Left renal cortex interstitium (tissue), 4 donors: ENCODE measurements around the gene GPR87. TPM values are rescaled to one million over a fixed set of nuclear protein-coding genes. Genes with fewer than 3 reads are reported as not detected.
A peak's percentile ranks its signal among the peaks of the same experiment; 100 is the strongest.

Source experiments
- DNase-seq, 4 donors: peaks; one replicate each; pipeline ENCODE4 v3.0.0-alpha.2; 2013; ENCODE audit warnings: low read depth in 4 of 4, low spot score in 2 of 4, missing footprints in 1 of 4
- polyA plus RNA-seq, 4 donors: library from polyadenylated mRNA; unstranded; fragments of 120-200 nt; gene quantifications; one replicate each; pipeline ENCODE4 v1.2.1, GENCODE V29; 2013; ENCODE audit not compliant: insufficient read length in 4 of 4

Gene GPR87
- polyA plus RNA-seq, 4 donors: 0.08 to 0.23 (median 0.14) TPM; not detected in 1

DNA sequence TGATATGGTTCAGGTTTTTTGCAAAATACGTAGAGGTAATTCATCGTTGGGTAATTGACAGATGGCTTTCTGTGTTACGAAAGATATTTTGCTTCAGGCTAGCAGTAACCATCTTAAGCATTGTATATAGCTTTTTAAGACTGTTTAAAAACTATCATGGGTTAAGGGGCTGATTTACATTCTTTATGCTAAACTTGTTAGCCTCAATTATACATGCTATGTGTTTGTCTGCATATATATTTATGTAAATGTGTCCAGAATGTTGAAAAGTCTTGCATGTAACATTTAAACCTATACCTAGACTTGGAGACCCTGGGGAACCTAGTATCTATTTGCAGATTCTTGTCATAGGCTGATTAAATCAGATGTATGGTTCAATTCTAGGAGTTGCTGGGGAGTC is 27.2 kb downstream of the GPR87 start:
- no peak for DNase-seq

DNA sequence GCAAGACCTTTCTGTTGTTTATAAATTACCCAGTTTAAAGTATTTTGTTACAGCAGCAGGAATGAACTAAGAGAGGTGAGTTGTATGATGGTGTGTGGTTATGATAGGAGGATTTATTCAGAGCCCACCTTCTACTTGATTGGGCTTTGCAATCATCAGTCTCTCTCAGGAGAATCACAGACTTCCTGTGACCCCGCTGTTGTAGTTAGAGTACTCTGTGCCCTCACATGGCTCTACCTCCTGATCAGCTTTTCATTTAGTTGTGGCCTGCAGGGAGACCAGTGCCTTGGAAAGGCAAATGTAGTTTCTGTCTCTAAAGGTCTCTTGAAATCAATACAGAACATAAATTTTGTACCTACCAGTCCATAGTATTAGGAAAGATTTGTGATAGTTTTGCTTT is 30.7 kb downstream of the GPR87 start:
- no peak for DNase-seq

DNA sequence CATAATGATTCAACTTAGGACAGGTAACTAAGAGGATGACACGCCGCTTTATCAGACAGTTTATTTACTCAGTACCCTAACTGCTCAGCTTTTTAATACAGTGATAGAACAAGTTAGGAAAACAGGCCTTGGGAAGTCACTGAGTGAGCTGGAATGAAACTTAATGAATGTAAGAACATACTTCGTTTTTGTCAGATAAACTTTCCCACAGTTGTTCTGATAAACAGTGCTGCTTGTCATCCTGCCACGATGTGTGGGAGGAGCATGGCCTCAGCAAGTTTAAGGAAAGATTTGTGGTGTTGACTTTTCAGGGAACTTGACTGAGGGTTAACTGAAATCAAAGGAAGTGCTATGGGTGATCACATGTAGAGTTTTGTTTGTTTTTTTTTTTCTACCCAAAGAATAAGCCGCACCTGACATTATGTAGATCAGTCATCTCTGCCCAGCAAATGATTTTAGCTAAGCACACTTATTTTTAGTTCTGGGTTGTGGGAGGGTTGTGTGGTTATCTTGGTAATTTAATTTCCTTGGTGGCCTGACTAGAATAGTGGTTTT is 32.6 kb downstream of the GPR87 start:
- DNase-seq: peak in 3 of 4 donors; percentile 13 to 24 (median 13)

DNA sequence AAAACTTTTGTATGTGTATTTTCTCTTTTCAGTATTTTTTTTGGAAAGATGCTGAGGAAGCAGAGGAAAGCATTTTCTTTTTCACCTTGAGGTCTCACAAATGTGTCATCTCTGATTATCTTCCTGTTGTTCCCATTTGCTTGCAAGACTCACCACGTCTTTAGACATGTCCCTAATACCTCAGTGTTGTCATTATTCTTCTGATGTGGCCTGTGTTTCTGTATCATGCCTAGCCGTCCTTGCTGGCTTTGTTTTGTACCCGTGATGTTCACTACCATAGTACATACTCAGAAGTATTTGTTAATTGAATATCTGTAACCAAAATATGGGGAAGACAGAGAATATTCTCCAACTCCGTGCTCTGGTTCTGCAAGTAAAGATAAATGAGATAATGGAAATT is 33.2 kb downstream of the GPR87 start:
- no peak for DNase-seq

DNA sequence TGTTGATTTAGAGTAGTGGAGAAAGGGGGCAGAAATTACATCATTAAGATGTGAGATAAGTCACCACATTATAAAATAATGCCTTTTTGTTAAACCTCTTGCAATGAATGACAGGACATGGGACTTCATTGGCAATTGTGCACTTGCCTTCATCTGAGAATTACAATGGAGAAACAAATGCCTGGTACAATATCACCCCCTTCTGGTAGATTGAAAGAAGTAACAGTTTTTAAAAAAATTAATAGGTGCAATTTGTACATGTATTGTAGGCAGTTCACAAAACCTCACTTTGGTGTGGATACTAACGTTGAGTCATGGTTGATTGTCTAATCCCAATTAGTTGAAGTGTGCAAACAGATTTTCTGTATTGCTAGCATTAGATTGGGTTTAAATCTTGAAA is 33.7 kb downstream of the GPR87 start:
- DNase-seq: peak; percentile 21 to 55 (median 28)

DNA sequence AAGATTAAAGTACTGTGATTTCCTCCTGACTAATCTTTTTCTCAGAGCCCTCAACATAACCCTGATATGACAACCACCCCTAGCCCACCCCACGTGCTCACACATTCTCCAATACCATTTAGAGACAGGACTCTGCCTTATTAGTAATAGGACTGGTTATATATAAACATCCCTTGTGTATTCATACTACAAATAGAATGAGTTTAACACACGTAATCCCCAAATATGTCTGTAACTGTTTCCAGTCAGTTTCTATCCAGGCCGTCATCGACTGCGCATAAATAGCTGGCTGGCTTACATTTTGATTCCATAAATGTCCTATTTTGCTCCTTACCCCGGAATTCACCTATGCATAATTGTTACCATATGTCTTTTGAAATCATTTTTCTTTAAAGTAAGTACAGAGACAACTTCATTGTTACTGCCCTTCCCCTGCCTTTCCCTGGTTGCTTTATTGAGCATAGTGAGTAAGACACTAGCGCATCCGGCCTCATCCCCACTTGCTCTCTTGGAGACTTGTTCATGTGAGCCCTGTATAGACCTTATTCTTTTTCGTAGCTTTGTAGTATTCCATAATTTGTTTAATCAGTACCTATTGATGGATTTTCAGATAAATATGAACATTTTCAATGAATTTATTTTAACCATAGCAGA is 34.8 kb downstream of the GPR87 start:
- no peak for DNase-seq

DNA sequence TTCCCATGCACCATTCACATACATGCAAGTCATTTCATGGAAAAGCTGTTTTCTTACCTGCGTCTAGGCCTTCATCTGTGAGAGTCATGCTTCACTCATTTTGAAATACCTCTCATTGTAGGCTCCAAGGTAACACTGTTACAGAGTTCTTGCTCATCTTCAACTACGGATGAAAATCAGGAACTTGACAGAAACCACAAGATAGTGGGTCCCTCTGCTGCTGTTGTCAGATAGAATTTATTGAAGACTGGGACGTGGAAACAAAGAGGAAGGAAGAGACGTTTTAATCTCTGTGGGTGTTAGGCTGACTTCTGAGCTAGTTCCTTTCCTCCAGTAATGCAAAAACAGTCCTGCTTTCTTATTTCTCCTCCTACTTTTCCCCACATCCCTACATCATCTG is 38.4 kb downstream of the GPR87 start, which contains the start of gene P2RY14:
Gene P2RY14 (minus strand): TSS at position 313 of the 400 bp plus-strand sequence. CDS start 64,226 bp downstream, outside the sequence.
- no peak for DNase-seq

DNA sequence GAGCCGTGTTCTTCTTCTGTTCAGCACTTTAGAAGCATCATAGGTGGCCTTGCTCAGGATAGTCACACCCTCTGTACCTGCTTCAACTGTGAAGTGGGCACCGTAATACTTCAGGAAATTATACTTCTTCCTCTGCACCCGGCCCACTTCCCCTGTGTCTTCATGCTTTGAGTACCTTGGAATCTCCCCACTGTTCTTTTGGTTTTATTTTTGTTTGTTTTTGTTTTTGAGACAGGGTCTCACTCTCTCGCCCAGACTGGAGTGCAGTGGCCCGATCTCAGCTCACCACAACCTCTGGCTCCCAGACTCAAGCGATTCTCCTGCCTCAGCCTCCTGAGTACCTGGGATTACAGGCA is 40.0 kb downstream of the GPR87 start:
- no peak for DNase-seq

DNA sequence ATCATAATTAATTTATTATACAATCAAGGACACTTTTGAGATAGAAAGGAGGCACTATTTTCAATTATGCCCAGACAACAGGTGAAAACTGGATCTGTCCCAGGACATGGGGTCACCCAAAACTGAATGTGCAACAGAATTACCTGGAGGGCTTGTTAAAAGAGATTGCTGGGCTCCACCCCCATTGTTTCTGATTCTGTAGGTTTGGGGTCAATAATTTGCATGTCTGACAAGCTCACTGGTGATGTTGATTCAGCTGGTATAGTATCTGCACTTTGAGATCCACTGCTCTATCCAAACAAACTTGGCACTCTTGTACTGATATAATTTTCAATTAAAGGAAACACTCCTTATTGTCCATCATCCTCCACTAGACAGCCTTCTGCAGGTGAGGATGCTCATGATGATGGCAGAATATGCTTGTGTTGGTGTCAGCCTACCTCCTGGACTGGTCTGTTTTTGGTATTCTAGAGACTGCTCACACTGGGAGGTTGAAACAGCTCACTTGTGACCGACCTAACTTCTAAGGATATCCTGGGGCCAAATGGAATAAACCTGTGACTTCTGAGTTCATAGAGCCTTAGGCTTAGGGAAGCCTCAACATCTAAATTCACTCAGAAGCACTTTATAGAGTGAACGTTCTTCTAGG is 40.5 kb downstream of the GPR87 start:
- DNase-seq: no peak

DNA sequence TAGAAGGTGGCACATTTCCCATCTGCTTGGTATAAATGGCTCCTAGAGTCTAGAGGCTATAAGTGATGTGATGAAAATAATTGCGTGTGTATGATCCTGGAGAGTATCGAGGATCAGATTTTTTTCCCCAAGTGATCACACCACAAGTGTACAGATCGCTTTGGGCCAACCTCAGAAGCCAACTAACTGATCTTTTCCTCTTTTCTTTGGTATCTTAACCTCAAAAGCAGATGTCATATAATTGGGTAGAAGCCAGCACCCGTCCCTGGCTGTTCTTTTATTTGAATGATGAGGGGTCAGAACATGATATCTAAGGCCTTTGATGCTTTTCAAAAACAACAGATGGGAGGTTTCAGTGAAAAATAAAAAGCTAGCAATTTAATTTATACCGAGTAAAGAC is 41.5 kb downstream of the GPR87 start:
- no peak for DNase-seq

DNA sequence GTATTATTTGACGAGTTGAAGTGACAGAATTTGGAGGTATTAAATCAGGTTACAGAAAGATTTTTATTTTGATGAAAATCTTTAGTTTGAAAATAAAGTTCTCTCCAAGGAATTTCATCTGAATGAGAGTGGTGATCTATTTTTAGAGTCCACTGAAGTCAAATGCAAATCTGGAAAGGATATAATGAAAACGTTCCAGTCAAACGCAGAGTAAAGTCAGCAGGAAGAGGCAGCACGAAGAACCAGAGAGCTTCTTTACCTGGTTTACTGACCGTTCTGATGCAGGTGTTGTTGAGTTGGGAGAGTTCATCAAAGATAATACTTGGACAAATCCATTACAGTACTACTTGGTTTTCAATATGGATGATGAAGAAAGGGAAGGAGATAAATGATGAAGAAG is 47.0 kb downstream of the GPR87 start:
- DNase-seq: no peak

DNA sequence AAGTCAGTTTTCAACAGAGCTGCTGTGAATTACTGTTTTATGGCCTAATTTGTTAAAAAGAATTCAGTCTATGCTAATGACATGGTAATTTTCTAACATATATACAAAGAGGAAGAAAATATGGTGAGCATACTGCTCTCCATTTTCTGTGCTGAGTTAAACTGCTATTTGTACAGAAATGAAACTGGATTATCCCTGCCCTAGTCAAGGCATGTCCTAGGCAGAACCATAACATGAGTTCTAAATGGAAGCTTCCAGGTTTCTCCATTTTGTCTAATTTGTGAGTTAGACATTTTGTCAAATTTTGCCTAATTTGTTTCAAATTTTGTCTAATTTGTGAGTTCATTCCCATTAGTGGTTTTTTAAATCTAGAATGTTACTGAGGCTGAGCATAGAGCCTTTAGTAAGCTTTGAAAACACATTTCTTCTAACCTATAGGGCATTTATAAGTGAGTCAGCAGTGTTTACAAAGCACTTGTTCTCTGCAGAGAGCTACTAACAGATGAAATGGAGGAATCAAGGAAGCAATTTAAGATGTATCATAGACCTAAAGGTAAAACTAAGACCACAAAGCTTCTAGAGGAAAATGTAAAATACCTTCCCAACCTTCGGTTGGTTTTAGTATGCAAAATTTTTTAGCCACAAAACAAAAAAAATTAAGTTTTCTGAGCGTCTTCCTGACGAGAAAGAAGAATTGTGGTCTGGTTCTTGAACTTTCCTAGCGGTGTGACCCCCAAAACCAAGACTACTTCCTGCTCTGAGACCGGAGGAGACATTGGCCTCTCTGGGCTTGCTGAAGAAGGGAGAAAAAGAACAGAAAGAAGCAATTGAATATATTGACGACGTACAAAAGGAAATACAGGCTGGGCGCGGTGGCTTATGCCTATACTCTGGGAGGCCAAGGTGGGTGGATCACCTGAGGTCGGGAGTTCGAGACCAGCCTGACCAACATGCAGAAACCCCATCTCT is 48.1 kb downstream of the GPR87 start:
- DNase-seq: no peak

DNA sequence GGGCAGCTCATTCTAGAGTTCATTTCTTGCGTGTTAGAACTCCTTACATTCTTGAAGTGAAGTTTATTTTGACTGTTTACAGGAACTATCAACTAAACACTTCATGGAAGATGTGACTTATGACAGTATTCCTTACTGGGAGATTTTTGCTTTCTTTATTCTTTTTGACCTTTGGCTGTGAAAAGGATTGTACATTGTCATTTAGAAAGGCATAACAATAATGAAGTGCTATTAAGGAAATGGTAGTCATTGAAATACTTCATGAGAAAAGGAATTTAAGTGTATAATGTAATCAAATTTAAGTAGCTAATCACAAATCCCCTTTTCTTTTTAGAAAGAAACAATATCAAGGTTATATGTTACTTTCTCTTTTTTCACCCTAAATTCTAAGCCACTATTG is 49.6 kb downstream of the GPR87 start:
- DNase-seq: no peak

DNA sequence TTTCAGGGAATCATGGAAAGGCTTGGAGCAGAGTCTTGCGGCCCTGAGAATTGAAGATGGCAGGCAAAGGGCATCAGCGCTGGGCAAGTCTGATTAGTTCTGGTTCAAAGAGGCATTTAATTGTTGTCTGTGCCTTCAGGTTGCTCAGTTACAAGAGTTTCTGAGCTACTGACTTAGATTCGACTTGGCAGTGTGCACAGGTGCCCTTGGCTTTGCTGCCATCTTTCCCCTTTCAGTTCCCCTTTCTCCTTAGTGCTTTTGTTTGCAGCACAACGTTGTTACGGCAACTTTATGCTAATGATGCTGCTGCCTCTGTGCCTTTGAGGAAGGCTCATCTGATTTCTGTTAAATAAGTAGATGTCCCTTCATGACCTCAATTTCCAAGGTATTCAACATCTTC is 50.8 kb downstream of the GPR87 start:
- DNase-seq: no peak

DNA sequence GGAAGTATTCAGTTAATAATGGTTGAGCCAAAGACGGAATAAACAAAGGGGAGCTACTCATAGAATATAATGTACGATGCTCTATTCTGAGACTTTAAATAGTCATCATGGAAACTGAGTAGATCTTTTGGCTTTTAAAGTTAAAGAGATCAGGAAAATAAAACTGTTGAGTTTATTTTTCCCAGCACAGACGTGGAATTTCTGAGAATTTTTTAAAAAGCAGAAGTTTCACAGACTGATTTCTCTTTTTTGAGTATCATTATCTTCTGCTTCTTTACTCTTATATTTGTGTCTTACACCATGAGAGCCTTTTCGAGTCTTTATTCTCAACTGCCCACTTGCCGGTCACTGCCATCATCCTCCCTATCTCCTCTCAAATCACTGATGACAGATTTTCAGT is 51.5 kb downstream of the GPR87 start:
- no peak for DNase-seq

DNA sequence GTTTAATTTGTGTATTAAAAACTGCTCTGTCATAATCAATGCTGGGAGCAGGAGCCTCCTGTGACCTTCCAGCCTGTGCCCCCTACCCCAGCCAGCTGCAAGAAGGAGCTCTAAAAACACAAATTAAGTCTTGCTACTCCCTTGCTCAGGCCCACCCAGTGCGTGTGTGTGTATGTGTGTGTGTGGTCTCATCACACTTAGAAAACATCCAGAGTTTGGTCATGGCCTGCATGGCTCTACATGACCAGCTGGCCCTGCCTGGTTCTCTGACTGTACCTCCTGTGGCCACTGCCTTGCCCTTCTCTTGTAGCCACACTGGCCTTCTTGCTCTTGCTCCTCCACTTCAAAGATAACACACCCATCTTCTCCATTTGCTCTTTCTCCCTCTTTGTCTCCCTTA is 52.0 kb downstream of the GPR87 start:
- no peak for DNase-seq

DNA sequence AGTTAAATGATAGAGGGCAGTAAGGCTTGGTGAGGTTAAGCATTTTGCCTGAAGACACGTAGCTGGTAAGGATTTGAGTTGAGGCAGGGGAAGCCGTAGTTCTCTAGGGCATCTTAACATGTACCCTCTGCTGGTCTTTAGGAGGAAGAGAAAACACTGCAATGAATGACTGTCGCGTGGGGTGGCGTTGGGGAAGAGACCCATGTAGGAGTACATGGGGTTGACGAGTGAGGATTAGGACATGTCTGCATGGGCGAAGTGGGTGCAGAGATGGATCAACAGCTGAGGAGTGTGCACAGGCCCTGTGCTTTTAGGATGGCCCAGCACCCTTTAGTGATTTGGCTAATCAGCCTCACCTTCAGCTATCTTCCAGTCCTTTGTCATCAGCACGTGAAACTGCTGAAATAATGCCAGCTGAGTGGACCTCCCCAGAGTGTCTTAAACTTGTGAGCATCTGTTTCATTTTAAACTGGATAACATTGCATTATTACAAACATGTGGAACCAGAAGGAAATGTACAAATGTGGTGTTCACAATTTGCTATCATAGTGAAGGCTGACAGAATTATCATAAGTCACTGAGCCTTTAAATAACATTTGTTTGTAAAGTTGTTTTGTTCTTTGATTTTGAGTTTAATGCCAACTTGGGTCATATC is 53.6 kb downstream of the GPR87 start:
- DNase-seq: no peak

DNA sequence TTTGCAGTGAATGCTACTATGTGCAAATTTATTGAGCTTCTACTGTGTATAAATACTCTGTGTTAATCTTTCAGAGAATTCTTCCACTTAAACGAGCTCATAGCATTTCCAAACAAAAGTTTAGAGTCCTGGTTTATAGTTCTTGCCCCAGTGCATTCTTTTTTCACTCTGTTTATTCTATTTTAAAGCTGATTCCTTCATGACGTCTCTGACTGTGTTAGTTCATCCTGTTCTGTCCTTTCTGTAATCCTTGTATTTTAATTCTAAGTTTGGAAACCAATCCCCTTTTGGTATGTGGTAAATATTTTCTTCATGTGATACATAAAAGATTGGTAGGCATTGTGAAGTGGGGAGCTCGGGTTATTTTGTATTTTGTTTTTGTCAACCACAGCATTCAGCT is 57.0 kb downstream of the GPR87 start:
- no peak for DNase-seq

DNA sequence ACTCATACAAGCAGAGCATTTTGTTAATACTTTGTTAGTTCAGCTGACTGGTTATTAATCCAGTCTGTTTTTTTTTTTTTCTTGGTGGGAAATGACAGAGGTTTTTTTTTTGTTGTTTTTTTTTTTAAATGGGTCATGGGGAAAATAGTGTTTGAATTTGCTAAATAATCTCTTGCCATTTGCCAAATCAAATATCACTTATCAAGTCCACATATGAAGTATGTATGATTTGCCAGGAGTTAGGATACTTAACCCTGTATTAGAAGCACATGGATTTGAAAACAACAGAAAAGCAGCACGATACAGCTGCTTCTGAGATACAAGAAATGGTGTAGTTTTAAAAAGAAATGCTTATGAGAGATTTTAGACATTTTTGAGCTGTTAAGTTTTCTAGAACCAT is 59.9 kb downstream of the GPR87 start:
- DNase-seq: no peak

DNA sequence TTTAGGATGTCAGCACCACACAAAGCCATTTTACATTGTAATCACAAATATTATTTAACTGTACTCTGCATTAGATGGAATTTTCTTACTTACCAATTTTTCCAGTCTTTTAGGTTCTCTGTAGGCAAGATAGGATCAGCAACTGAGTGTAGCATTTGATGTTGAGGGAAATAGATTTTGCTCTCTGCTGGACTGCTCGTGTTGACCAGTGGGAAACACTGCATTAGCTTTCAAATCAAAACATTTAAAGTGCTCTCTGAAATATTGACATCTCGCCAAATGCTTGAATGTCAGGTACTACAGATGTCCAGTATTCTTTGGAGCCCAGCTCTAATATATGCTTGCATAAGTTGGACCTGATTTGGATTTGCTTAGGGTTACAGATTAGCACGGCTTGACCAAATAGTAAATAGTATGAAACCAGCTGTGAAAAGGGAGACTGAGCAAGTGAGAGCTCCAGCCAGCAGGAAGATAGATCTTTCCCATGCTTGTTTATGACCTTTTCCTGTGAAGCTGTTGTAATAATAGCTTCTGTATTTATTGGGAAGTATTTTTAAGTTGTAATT is 67.8 kb downstream of the GPR87 start:
- DNase-seq: no peak
